Type B pancreatic cell (in vitro differentiated cells): ENCODE results near the gene NUMA1. TPM values are rescaled to one million over a fixed set of nuclear protein-coding genes. Genes with fewer than 3 reads are reported as not detected.
A peak's percentile ranks its signal among the peaks of the same experiment; 100 is the strongest.

Experiments used
- DNase-seq: peaks from one replicate; pipeline ENCODE4 v3.0.0; 2021; ENCODE audit warnings: mixed read lengths; ENCODE audit not compliant: unreplicated experiment; ENCODE audit errors: extremely low spot score
- H3K27ac Mint-ChIP-seq: 2 replicates; pipeline ENCODE4 v1.8.0; 2021; ENCODE audit warnings: mild to moderate bottlenecking, mixed read lengths
- H3K27me3 Mint-ChIP-seq: 2 replicates; pipeline ENCODE4 v1.8.0; 2021; ENCODE audit warnings: mixed read lengths
- H3K36me3 Mint-ChIP-seq: 2 replicates; pipeline ENCODE4 v1.8.0; 2021; ENCODE audit warnings: mixed read lengths
- H3K4me1 Mint-ChIP-seq: one replicate; pipeline ENCODE4 v1.8.0; 2021; ENCODE audit warnings: mixed read lengths; ENCODE audit not compliant: unreplicated experiment
- H3K4me3 Mint-ChIP-seq: 2 replicates; pipeline ENCODE4 v1.8.0; 2021; ENCODE audit warnings: mild to moderate bottlenecking, mixed read lengths
- H3K9me3 Mint-ChIP-seq: 2 replicates; pipeline ENCODE4 v1.8.0; 2021; ENCODE audit warnings: mixed read lengths
- total RNA-seq: library from RNA; stranded (reverse); gene quantifications from 2 replicates; pipeline ENCODE4 v1.2.1, GENCODE V29; 2021; ENCODE audit warnings: low replicate concordance
- TF ChIP-seq, protein P1 (sequence below): fragments of 200-600 bp; sonication (generic); conservative IDR thresholded peaks from 2 replicates; pipeline ENCODE4 v1.5.0; 2021; ENCODE audit warnings: antibody characterized with exemption, mild to moderate bottlenecking

NUMA1 gene
- total RNA-seq, 1 donor from 2014 or later: 225 TPM

DNA sequence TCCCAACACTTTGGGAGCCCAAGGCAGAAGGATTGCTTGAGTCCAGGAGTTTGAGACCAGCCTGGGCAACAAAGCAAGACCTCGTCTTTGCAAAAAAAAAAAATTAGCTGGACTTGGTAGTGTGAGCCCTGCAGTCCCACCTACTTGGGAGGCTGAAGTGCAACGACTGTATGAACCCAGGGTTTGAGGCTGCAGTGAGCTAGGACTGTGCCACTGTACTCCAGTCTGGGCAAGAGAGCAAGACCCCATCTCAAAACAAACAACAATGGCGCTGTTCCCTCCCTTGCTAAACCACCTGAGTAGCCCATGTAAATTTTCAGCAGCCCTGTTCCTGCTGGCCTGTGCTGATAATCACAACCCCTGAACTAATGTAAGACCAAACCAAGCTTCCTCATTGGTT is 19.7 kb upstream of the NUMA1 start:
- TF ChIP-seq, protein P1, sequence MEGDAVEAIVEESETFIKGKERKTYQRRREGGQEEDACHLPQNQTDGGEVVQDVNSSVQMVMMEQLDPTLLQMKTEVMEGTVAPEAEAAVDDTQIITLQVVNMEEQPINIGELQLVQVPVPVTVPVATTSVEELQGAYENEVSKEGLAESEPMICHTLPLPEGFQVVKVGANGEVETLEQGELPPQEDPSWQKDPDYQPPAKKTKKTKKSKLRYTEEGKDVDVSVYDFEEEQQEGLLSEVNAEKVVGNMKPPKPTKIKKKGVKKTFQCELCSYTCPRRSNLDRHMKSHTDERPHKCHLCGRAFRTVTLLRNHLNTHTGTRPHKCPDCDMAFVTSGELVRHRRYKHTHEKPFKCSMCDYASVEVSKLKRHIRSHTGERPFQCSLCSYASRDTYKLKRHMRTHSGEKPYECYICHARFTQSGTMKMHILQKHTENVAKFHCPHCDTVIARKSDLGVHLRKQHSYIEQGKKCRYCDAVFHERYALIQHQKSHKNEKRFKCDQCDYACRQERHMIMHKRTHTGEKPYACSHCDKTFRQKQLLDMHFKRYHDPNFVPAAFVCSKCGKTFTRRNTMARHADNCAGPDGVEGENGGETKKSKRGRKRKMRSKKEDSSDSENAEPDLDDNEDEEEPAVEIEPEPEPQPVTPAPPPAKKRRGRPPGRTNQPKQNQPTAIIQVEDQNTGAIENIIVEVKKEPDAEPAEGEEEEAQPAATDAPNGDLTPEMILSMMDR: no peak
- no peak overlapping the region for H3K27ac Mint-ChIP-seq
- H3K4me1 Mint-ChIP-seq: peaks cover 36% of the 10 kb centered on the region

DNA sequence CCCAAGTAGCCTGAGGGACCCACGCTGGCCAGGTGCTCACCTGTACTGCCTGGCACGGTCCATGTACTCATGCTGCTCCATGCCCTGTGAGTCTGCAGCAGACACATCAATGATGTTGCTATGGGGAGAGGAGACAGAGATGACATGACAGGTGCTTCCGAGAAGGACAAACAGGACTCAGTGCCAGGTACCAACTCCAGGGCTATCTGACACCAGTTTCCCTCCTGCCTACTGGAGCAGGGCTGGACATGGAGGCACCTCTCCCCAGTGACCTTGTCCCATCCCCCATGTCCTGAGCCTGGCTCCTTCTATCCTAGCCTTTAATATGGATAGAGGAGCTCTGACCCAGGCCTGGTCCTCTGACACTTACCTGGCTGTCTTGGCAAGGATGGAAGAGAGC is 18.4 kb upstream of the NUMA1 start:
- Mint-ChIP-seq H3K4me3 (no peak overlapping the region), H3K36me3 (peaks cover 14% of the 10 kb centered on the region), H3K9me3 (peaks cover 3% of the 10 kb centered on the region), H3K27ac (no peak overlapping the region), H3K27me3 (no peaks in the 10 kb centered on the region), H3K4me1 (peaks cover 28% of the 10 kb centered on the region)
- TF ChIP-seq, protein P1: no peak
- no peak for DNase-seq

More for the DNA sequence above, 19.7 kb upstream of the NUMA1 start:
- DNase-seq: no peak
- peaks cover 14% of the 10 kb centered on the region for H3K36me3 Mint-ChIP-seq
- H3K4me3 Mint-ChIP-seq: no peak overlapping the region
- H3K9me3 Mint-ChIP-seq: peaks cover 8% of the 10 kb centered on the region
- H3K27me3 Mint-ChIP-seq: no peaks in the 10 kb centered on the region

DNA sequence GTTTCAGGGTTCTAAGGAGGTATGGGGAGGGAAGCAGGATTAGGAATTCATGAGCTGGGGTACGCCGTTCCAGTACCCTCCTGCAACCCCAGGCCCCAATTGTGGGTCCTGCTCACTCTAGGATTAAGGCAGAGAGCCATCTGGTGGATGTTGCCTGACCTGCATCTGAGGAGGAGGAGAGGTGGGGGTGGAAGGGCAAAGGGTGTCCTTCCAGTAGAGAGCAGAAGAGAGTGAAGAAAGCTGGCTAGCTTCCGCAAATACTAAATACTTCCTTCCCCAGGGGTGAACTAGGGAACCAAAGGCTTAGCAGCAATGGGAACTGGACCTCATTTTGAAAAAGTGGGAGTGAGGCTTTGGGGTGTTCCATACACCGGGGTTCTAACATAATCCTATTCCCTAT is 10.9 kb upstream of the NUMA1 start:
- no peaks in the 10 kb centered on the region for H3K4me1 Mint-ChIP-seq
- H3K9me3 Mint-ChIP-seq: no peaks in the 10 kb centered on the region
- H3K27ac Mint-ChIP-seq: peak overlapping the region; percentile 17
- no peak for DNase-seq
- H3K4me3 Mint-ChIP-seq: no peak overlapping the region
- H3K27me3 Mint-ChIP-seq: no peaks in the 10 kb centered on the region
- peaks cover 4% of the 10 kb centered on the region for H3K36me3 Mint-ChIP-seq
- TF ChIP-seq, protein P1: peak; percentile 84

DNA sequence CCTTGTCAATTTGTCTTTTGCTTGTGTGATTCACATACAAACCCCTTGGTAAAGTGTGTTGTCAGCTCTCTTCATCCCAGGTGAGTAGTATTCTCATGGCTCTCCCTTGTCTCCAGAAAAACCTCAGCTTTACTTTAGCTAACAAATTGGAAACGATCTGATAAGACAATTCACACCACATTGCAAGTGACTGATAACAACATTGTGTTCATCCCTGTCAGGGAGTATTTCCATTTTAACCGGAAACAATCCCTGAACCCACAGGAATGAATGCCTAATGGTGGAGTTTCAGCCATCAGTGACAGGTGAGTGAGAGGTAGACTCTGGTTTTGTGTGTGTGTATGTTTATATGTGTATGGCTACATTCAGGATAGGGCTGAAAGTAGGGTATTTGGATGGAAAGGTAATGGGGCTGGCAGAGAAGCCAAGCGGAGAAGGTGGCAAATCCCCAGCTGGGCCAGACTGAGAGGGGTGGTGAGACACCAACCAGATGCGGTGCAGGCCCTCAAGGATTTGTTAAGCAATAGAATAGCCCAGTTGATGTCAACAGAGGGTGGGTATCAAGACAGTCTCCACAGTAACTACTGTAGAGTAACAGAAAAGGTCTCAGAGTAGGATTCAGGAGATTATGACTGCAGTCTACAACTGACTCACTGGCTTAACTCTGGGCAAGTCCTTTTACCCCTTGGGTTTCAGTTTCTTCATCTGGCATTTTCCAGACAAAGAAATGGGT is 7.9 kb upstream of the NUMA1 start:
- no peaks in the 10 kb centered on the region for H3K9me3 Mint-ChIP-seq
- TF ChIP-seq, protein P1: no peak
- H3K4me3 Mint-ChIP-seq: no peak overlapping the region
- peaks cover 10% of the 10 kb centered on the region for H3K4me1 Mint-ChIP-seq
- no peaks in the 10 kb centered on the region for H3K27me3 Mint-ChIP-seq
- no peak overlapping the region for H3K27ac Mint-ChIP-seq
- no peak for DNase-seq
- peaks cover 7% of the 10 kb centered on the region for H3K36me3 Mint-ChIP-seq

GRCh38 chr11:72085621-72086351 is 5.4 kb upstream of the NUMA1 start:
- TF ChIP-seq, protein P1: no peak
- H3K9me3 Mint-ChIP-seq: peaks cover 2% of the 10 kb centered on the region
- no peak for DNase-seq
- H3K4me1 Mint-ChIP-seq: peaks cover 26% of the 10 kb centered on the region
- H3K27ac Mint-ChIP-seq: no peak overlapping the region
- H3K27me3 Mint-ChIP-seq: no peaks in the 10 kb centered on the region
- H3K36me3 Mint-ChIP-seq: peaks cover 7% of the 10 kb centered on the region
- no peak overlapping the region for H3K4me3 Mint-ChIP-seq
